ENCODE results near the gene TSHZ2.

The TSHZ2 gene

DNA sequence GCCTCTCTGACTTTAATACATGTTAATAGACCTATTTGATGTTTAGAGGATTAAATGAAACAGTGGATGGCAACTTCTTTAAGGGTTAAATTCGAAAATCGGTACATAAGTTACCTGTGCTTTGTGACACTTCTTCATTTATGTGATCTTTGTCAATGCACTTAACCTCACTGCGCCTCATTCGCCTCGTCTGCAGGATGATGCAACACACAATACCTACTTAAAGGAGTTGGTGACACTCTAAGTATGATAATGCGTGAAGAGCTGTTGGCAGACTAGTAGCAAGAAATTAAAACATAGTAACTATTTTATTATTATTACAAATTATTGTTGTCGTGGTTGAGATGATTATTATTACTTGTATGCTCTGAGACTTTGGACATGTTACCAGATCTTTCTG, 92.8 kb downstream of the TSHZ2 start:
- Histone ChIP-seq H2BK15ac (ENCODE audit: low read depth, poor library complexity, severe bottlenecking) (no peak overlapping the region), H4K91ac (ENCODE audit: low read length) (no peak overlapping the region), H3K27me3 (ENCODE audit: control insufficient read depth in 1 of 2, insufficient read depth in 1 of 2, low read length in 2 of 2) (no peaks in the 10 kb centered on the region), H3K79me1 (replicated peaks; ENCODE audit: low read length, poor library complexity, severe bottlenecking) (no peaks in the 10 kb centered on the region), H3K9me3 (ENCODE audit: control insufficient read depth, low read length) (no peaks in the 10 kb centered on the region), H3K4me2 (ENCODE audit: low read length, poor library complexity, severe bottlenecking) (no peak overlapping the region), H3K4me3 (ENCODE audit: insufficient read depth in 1 of 2, low read depth in 1 of 2, low read length in 2 of 2) (no peak overlapping the region), H3K4me1 (ENCODE audit: control insufficient read depth, insufficient read depth, low read depth, low read length) (no peaks in the 10 kb centered on the region), H3K9ac (ENCODE audit: low read length) (no peak overlapping the region), H2AFZ (ENCODE audit: low read depth, low read length) (no peak overlapping the region), H3K36me3 (ENCODE audit: control insufficient read depth in 1 of 2, insufficient read depth in 2 of 2, low read depth in 1 of 2, low read length in 2 of 2) (peaks cover 0 to 4% of the 10 kb centered on the region in 2 experiments), H3K23ac (ENCODE audit: low read length in 2 of 2) (no peak overlapping the region), H2AK5ac (ENCODE audit: low read length, severe bottlenecking) (no peak overlapping the region), H2BK12ac (ENCODE audit: low read length in 2 of 2) (no peak overlapping the region), H4K8ac (ENCODE audit: low read length) (no peak overlapping the region), H2BK5ac (ENCODE audit: low read depth, low read length, poor library complexity, severe bottlenecking) (no peak overlapping the region), H3K4ac (ENCODE audit: low read depth in 1 of 2, low read length in 2 of 2) (no peak overlapping the region), H3K27ac (ENCODE audit: low read length, poor library complexity, severe bottlenecking) (no peak overlapping the region), H2BK120ac (ENCODE audit: low read depth, low read length) (no peak overlapping the region), H3K18ac (ENCODE audit: low read depth in 1 of 2, low read length in 2 of 2) (no peak overlapping the region), H3K14ac (ENCODE audit: low read length in 2 of 2) (no peak overlapping the region)
- WGBS: 90% methylated on average over 4 of the region's 7 CpGs
- DNase-seq: no peak

DNA sequence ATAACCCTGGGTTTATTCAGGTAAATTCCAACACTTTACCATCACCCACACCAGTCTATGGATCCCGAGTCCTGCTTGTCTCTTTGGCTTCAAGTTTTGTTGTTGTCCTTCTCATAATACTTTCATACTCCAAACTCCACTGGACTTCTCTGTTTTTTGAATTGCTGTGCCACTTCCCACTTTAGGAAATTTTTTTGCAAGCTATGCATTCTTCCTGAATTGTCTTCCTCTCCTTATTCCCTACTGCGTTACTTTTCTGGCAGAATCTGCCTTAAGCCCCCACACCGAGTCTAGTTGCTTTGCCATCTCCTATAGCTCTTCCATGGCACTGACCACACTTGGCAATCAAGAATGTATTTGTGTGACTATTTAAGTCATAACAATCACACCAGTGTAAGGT, 96.1 kb downstream of the TSHZ2 start:
- no peak overlapping the region for H3K4ac ChIP-seq (ENCODE audit: low read depth in 1 of 2, low read length in 2 of 2)
- H3K4me2 ChIP-seq (ENCODE audit: low read length, poor library complexity, severe bottlenecking): no peak overlapping the region
- no peak overlapping the region for H3K4me3 ChIP-seq (ENCODE audit: insufficient read depth in 1 of 2, low read depth in 1 of 2, low read length in 2 of 2)
- peaks cover 0 to 4% of the 10 kb centered on the region in 2 experiments for H3K36me3 ChIP-seq (ENCODE audit: control insufficient read depth in 1 of 2, insufficient read depth in 2 of 2, low read depth in 1 of 2, low read length in 2 of 2)
- no peak overlapping the region for H2AFZ ChIP-seq (ENCODE audit: low read depth, low read length)
- H2AK5ac ChIP-seq (ENCODE audit: low read length, severe bottlenecking): no peak overlapping the region
- no peak overlapping the region for H2BK15ac ChIP-seq (ENCODE audit: low read depth, poor library complexity, severe bottlenecking)
- H2BK12ac ChIP-seq (ENCODE audit: low read length in 2 of 2): peak overlapping the region in 1 of 2 experiments; percentile 51
- no peak overlapping the region for H3K14ac ChIP-seq (ENCODE audit: low read length in 2 of 2)
- H3K27ac ChIP-seq (ENCODE audit: low read length, poor library complexity, severe bottlenecking): no peak overlapping the region
- no peak overlapping the region for H4K8ac ChIP-seq (ENCODE audit: low read length)
- no peak overlapping the region for H2BK120ac ChIP-seq (ENCODE audit: low read depth, low read length)
- no peaks in the 10 kb centered on the region for H3K9me3 ChIP-seq (ENCODE audit: control insufficient read depth, low read length)
- no peak overlapping the region for H3K9ac ChIP-seq (ENCODE audit: low read length)
- H3K18ac ChIP-seq (ENCODE audit: low read depth in 1 of 2, low read length in 2 of 2): no peak overlapping the region
- no peak overlapping the region for H4K91ac ChIP-seq (ENCODE audit: low read length)
- H3K27me3 ChIP-seq (ENCODE audit: control insufficient read depth in 1 of 2, insufficient read depth in 1 of 2, low read length in 2 of 2): no peaks in the 10 kb centered on the region
- no peaks in the 10 kb centered on the region for H3K79me1 ChIP-seq (replicated peaks; ENCODE audit: low read length, poor library complexity, severe bottlenecking)
- no peak overlapping the region for H2BK5ac ChIP-seq (ENCODE audit: low read depth, low read length, poor library complexity, severe bottlenecking)
- H3K23ac ChIP-seq (ENCODE audit: low read length in 2 of 2): no peak overlapping the region
- H3K4me1 ChIP-seq (ENCODE audit: control insufficient read depth, insufficient read depth, low read depth, low read length): no peaks in the 10 kb centered on the region
- no peak for DNase-seq
- whole genome bisulfite sequencing: 97% methylated on average over 3 of the region's 3 CpGs

DNA sequence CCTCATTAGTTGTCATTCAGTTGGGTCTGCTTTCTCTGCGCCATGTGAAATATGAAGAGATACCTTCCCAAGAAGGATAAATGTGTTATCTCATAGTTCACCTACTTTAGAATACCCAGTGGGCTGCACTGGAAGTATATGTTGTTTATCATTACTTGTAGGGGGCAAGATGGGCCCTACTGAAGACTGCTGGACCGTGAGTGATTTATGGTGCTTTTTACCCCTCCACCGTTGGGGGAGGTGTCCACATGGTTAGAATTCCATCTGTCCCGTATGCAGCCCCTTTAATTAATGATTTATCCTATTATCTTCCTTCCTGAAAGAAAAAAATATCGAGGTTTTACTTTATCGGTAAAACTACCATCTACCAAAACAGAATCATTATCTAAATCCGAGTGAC, 97.0 kb downstream of the TSHZ2 start:
- Histone ChIP-seq H2BK15ac (ENCODE audit: low read depth, poor library complexity, severe bottlenecking) (no peak overlapping the region), H3K18ac (ENCODE audit: low read depth in 1 of 2, low read length in 2 of 2) (no peak overlapping the region), H4K91ac (ENCODE audit: low read length) (no peak overlapping the region), H3K9ac (ENCODE audit: low read length) (no peak overlapping the region), H3K14ac (ENCODE audit: low read length in 2 of 2) (no peak overlapping the region), H3K9me3 (ENCODE audit: control insufficient read depth, low read length) (no peaks in the 10 kb centered on the region), H3K4me2 (ENCODE audit: low read length, poor library complexity, severe bottlenecking) (no peak overlapping the region), H2AFZ (ENCODE audit: low read depth, low read length) (no peak overlapping the region), H3K36me3 (ENCODE audit: control insufficient read depth in 1 of 2, insufficient read depth in 2 of 2, low read depth in 1 of 2, low read length in 2 of 2) (peaks cover 0 to 4% of the 10 kb centered on the region in 2 experiments), H4K8ac (ENCODE audit: low read length) (no peak overlapping the region), H3K4me3 (ENCODE audit: insufficient read depth in 1 of 2, low read depth in 1 of 2, low read length in 2 of 2) (no peak overlapping the region), H3K27ac (ENCODE audit: low read length, poor library complexity, severe bottlenecking) (no peak overlapping the region), H2BK12ac (ENCODE audit: low read length in 2 of 2) (no peak overlapping the region), H2BK120ac (ENCODE audit: low read depth, low read length) (no peak overlapping the region), H2AK5ac (ENCODE audit: low read length, severe bottlenecking) (no peak overlapping the region), H3K79me1 (replicated peaks; ENCODE audit: low read length, poor library complexity, severe bottlenecking) (no peaks in the 10 kb centered on the region), H3K23ac (ENCODE audit: low read length in 2 of 2) (no peak overlapping the region), H3K27me3 (ENCODE audit: control insufficient read depth in 1 of 2, insufficient read depth in 1 of 2, low read length in 2 of 2) (no peaks in the 10 kb centered on the region), H3K4ac (ENCODE audit: low read depth in 1 of 2, low read length in 2 of 2) (no peak overlapping the region), H2BK5ac (ENCODE audit: low read depth, low read length, poor library complexity, severe bottlenecking) (no peak overlapping the region), H3K4me1 (ENCODE audit: control insufficient read depth, insufficient read depth, low read depth, low read length) (no peaks in the 10 kb centered on the region)
- WGBS: 89% methylated on average over 3 of the region's 7 CpGs
- DNase-seq: no peak

DNA sequence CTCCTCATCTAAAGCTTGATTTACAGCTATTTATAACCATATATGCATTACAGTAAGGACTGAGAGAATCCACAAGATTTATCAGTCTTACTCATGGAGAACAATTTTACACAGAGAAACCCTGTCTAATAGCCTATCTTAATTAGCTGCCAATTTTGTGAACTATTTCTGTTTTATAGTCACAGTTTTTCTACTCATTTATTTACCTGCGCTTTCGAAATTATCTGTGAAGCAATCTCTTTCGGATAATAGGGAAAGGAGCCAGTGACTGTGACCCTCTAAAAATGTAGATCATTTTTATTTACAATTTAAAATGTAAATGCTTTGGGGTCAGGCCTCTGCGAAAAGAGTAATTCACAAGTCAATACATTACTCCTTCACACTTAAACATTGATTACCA, 98.1 kb downstream of the TSHZ2 start:
- WGBS: no CpG with 5 or more reads among the region's 4 CpGs
- Histone ChIP-seq H3K18ac (ENCODE audit: low read depth in 1 of 2, low read length in 2 of 2) (no peak overlapping the region), H2BK120ac (ENCODE audit: low read depth, low read length) (no peak overlapping the region)

More for the DNA sequence above, 98.1 kb downstream of the TSHZ2 start:
- Histone ChIP-seq H3K23ac (ENCODE audit: low read length in 2 of 2) (no peak overlapping the region), H2AFZ (ENCODE audit: low read depth, low read length) (no peak overlapping the region), H4K91ac (ENCODE audit: low read length) (no peak overlapping the region), H3K4me2 (ENCODE audit: low read length, poor library complexity, severe bottlenecking) (no peak overlapping the region), H3K79me1 (replicated peaks; ENCODE audit: low read length, poor library complexity, severe bottlenecking) (no peaks in the 10 kb centered on the region), H3K9ac (ENCODE audit: low read length) (no peak overlapping the region), H3K4me3 (ENCODE audit: insufficient read depth in 1 of 2, low read depth in 1 of 2, low read length in 2 of 2) (no peak overlapping the region), H3K27ac (ENCODE audit: low read length, poor library complexity, severe bottlenecking) (no peak overlapping the region), H2BK5ac (ENCODE audit: low read depth, low read length, poor library complexity, severe bottlenecking) (no peak overlapping the region), H2BK15ac (ENCODE audit: low read depth, poor library complexity, severe bottlenecking) (no peak overlapping the region), H3K4ac (ENCODE audit: low read depth in 1 of 2, low read length in 2 of 2) (no peak overlapping the region), H3K14ac (ENCODE audit: low read length in 2 of 2) (no peak overlapping the region), H2BK12ac (ENCODE audit: low read length in 2 of 2) (no peak overlapping the region), H3K36me3 (ENCODE audit: control insufficient read depth in 1 of 2, insufficient read depth in 2 of 2, low read depth in 1 of 2, low read length in 2 of 2) (peaks cover 0 to 4% of the 10 kb centered on the region in 2 experiments), H3K9me3 (ENCODE audit: control insufficient read depth, low read length) (no peaks in the 10 kb centered on the region), H3K27me3 (ENCODE audit: control insufficient read depth in 1 of 2, insufficient read depth in 1 of 2, low read length in 2 of 2) (no peaks in the 10 kb centered on the region), H3K4me1 (ENCODE audit: control insufficient read depth, insufficient read depth, low read depth, low read length) (no peaks in the 10 kb centered on the region), H4K8ac (ENCODE audit: low read length) (no peak overlapping the region), H2AK5ac (ENCODE audit: low read length, severe bottlenecking) (no peak overlapping the region)
- no peak for DNase-seq

Measured in mesenchymal stem cell (in vitro differentiated cells and primary cell).